Neural cell (in vitro differentiated cells): ENCODE results near the gene RAD51B. TPM values are rescaled to one million over a fixed set of nuclear protein-coding genes. Genes with fewer than 3 reads are reported as not detected.
"Not testable (repeated sequence)": the region's sequence is repeated elsewhere in the genome, so short reads cannot be mapped to it uniquely, and the experiment has no call there.

Source experiments
- H2AFZ ChIP-seq: fragments of 200-600, 300-800 bp; sonication (generic), shearing (Covaris generic); 2 replicates; pipeline ENCODE4 v1.6.0; 2014; ENCODE audit warnings: low read depth, mild to moderate bottlenecking, antibody characterized with exemption, low read length, moderate library complexity
- H3F3A ChIP-seq: fragments of 200-600 bp; shearing (Covaris generic); 2 replicates; pipeline ENCODE4 v1.6.1; 2016; ENCODE audit warnings: mild to moderate bottlenecking, moderate library complexity, mixed read lengths, antibody characterized with exemption, low read length; ENCODE audit not compliant: insufficient read depth, poor library complexity, severe bottlenecking
- H3K27ac ChIP-seq: fragments of 200-600, 300-800 bp; sonication (generic), shearing (Covaris generic); 2 replicates; pipeline ENCODE4 v1.5.1; 2014; ENCODE audit warnings: mild to moderate bottlenecking, low read length, moderate library complexity
- H3K27me3 ChIP-seq: fragments of 300-800, 200-600 bp; sonication (generic), shearing (Covaris generic); 2 replicates; pipeline ENCODE4 v1.6.0; 2014; ENCODE audit warnings: mild to moderate bottlenecking, low read depth, low read length, moderate library complexity; ENCODE audit not compliant: insufficient read depth
- H3K36me3 ChIP-seq: fragments of 300-800, 200-600 bp; sonication (generic), shearing (Covaris generic); 2 replicates; pipeline ENCODE4 v1.5.1; 2014; ENCODE audit warnings: mild to moderate bottlenecking, antibody characterized with exemption, low read length, moderate library complexity; ENCODE audit not compliant: insufficient read depth
- H3K4me2 ChIP-seq: fragments of 300-800, 200-600 bp; sonication (generic), shearing (Covaris generic); 2 replicates; pipeline ENCODE4 v1.6.0; 2014; ENCODE audit warnings: mild to moderate bottlenecking, low read length
- H3K4me3 ChIP-seq: fragments of 300-800, 200-600 bp; sonication (generic), shearing (Covaris generic); 2 replicates; pipeline ENCODE4 v1.5.1; 2014; ENCODE audit warnings: mild to moderate bottlenecking, low read length, moderate library complexity
- H3K79me2 ChIP-seq: fragments of 200-600 bp; shearing (Covaris generic); replicated peaks from 2 replicates; pipeline ENCODE4 v1.6.0; 2014; ENCODE audit warnings: mild to moderate bottlenecking, low read length, moderate library complexity; ENCODE audit not compliant: insufficient read depth
- H3K9ac ChIP-seq: fragments of 300-800, 200-600 bp; sonication (generic), shearing (Covaris generic); 2 replicates; pipeline ENCODE4 v1.6.1; 2016; ENCODE audit warnings: mild to moderate bottlenecking, low read length, mixed read lengths
- H3K9me2 ChIP-seq: fragments of 200-600 bp; shearing (Covaris generic); 2 replicates; pipeline ENCODE4 v1.6.1; 2016; ENCODE audit warnings: mild to moderate bottlenecking, low read length, mixed read lengths; ENCODE audit not compliant: insufficient read depth
- H3K9me3 ChIP-seq: fragments of 200-600, 300-800 bp; sonication (generic), shearing (Covaris generic); 2 replicates; pipeline ENCODE4 v1.6.1; 2016; ENCODE audit warnings: mild to moderate bottlenecking, mixed run types, low read length, moderate library complexity, mixed read lengths
- H4K20me1 ChIP-seq: fragments of 200-600 bp; shearing (Covaris generic); 2 replicates; pipeline ENCODE4 v1.6.1; 2016; ENCODE audit warnings: mild to moderate bottlenecking, mixed run types; ENCODE audit not compliant: insufficient read depth
- CTCF ChIP-seq: fragments of 450-650 bp; IDR thresholded peaks from 2 replicates; pipeline ENCODE4 v1.5.1; 2014; ENCODE audit warnings: antibody characterized with exemption, mild to moderate bottlenecking, moderate library complexity; ENCODE audit not compliant: poor library complexity, severe bottlenecking
- EP300 ChIP-seq: fragments of 450-650 bp; conservative IDR thresholded peaks from 2 replicates; pipeline ENCODE4 v1.6.1; 2014; ENCODE audit warnings: antibody characterized with exemption, mild to moderate bottlenecking, moderate library complexity; ENCODE audit not compliant: poor library complexity, severe bottlenecking
- EZH2 ChIP-seq: fragments of 200-600, 300-800 bp; shearing (Covaris generic), sonication (generic); IDR thresholded peaks from 2 replicates; pipeline ENCODE4 v1.6.1; 2014; ENCODE audit warnings: antibody characterized with exemption, low read length, borderline replicate concordance, mild to moderate bottlenecking; ENCODE audit not compliant: insufficient read depth, poor library complexity, severe bottlenecking
- MXI1 ChIP-seq: fragments of 450-650 bp; conservative IDR thresholded peaks from 2 replicates; pipeline ENCODE4 v1.6.1; 2014; ENCODE audit warnings: antibody characterized with exemption, mild to moderate bottlenecking; ENCODE audit not compliant: poor library complexity, severe bottlenecking
- POLR2AphosphoS5 ChIP-seq: IDR thresholded peaks from 2 replicates; pipeline ENCODE4 v1.6.1; 2012
- RAD21 ChIP-seq: fragments of 450-650 bp; conservative IDR thresholded peaks from 2 replicates; pipeline ENCODE4 v1.6.1; 2014; ENCODE audit warnings: antibody characterized with exemption, mild to moderate bottlenecking, moderate library complexity
- REST ChIP-seq: IDR thresholded peaks from 2 replicates; pipeline ENCODE4 v1.6.1; 2012; ENCODE audit warnings: borderline replicate concordance
- SMC3 ChIP-seq: fragments of 450-650 bp; conservative IDR thresholded peaks from 2 replicates; pipeline ENCODE4 v1.6.1; 2014; ENCODE audit warnings: antibody characterized with exemption, mild to moderate bottlenecking, moderate library complexity; ENCODE audit not compliant: poor library complexity
- TAF1 ChIP-seq: IDR thresholded peaks from 2 replicates; pipeline ENCODE4 v1.6.1; 2012; ENCODE audit warnings: low read depth
- polyA plus RNA-seq: library from polyadenylated mRNA; depleted of rRNA; stranded (reverse); fragments of >200 nt; gene quantifications from 2 replicates; pipeline ENCODE4 v1.2.3, GENCODE V29; 2014

RAD51B gene
- polyA plus RNA-seq, 1 donor from 2014 or later: 3.1 TPM

GRCh38 chr14:68186500-68187276 is 367.1 kb downstream of the RAD51B start:
- H3K27ac ChIP-seq, H3K36me3 ChIP-seq, H3K9me2 ChIP-seq, H3K79me2 ChIP-seq, H3F3A ChIP-seq, H3K4me2 ChIP-seq, H3K9ac ChIP-seq, H4K20me1 ChIP-seq, H3K27me3 ChIP-seq, H2AFZ ChIP-seq, H3K9me3 ChIP-seq, H3K4me3 ChIP-seq: not testable (repeated sequence)

GRCh38 chr14:68188174-68188573 is 368.6 kb downstream of the RAD51B start:
- H3K27ac ChIP-seq: no peak overlapping the region

More at GRCh38 chr14:68188174-68188573, 368.6 kb downstream of the RAD51B start:
- H3F3A ChIP-seq: no peaks in the 10 kb centered on the region
- no peak overlapping the region for H2AFZ ChIP-seq
- no peak for TF ChIP-seq RAD21
- TF ChIP-seq POLR2AphosphoS5: no peak
- TF ChIP-seq EZH2: no peak
- TF ChIP-seq TAF1: no peak
- no peak for TF ChIP-seq REST
- TF ChIP-seq CTCF: no peak
- no peak for TF ChIP-seq MXI1
- TF ChIP-seq EP300: no peak
- no peak for TF ChIP-seq SMC3
- no peak overlapping the region for H3K4me3 ChIP-seq
- no peak overlapping the region for H3K4me2 ChIP-seq
- no peak overlapping the region for H3K9ac ChIP-seq
- no peaks in the 10 kb centered on the region for H3K79me2 ChIP-seq
- H3K27me3 ChIP-seq: no peaks in the 10 kb centered on the region
- H4K20me1 ChIP-seq: no peaks in the 10 kb centered on the region
- no peaks in the 10 kb centered on the region for H3K36me3 ChIP-seq
- no peaks in the 10 kb centered on the region for H3K9me3 ChIP-seq
- no peaks in the 10 kb centered on the region for H3K9me2 ChIP-seq
